Astrocyte (in vitro differentiated cells and primary cell): ENCODE results near the gene GPC5. TPM values are rescaled to one million over a fixed set of nuclear protein-coding genes. Genes with fewer than 3 reads are reported as not detected.

ENCODE experiments used
- DNase-seq: peaks from one replicate; pipeline ENCODE4 v3.0.0-alpha.2; 2010; ENCODE audit warnings: low read depth
- FAIRE-seq: peaks from 2 replicates; lab custom pipeline; 2011; peaks lifted over from hg19 to GRCh38; lab: Jason Lieb, UNC
- H2AFZ ChIP-seq: 2 replicates; pipeline ENCODE4 v1.6.0; 2012; ENCODE audit warnings: low read depth, low read length, inconsistent platforms
- H3K27ac ChIP-seq: 2 replicates; pipeline ENCODE4 v1.5.1; 2011; ENCODE audit warnings: low read depth, low read length, inconsistent platforms
- H3K27me3 ChIP-seq: 2 replicates; pipeline ENCODE4 v1.6.0; 2011; ENCODE audit warnings: low read length, inconsistent platforms; ENCODE audit not compliant: insufficient read depth
- H3K36me3 ChIP-seq: 2 replicates; pipeline ENCODE4 v1.5.1; 2011; ENCODE audit warnings: low read length, inconsistent platforms; ENCODE audit not compliant: insufficient read depth
- H3K4me1 ChIP-seq: 2 replicates; pipeline ENCODE4 v1.5.1; 2011; ENCODE audit warnings: low read length, inconsistent platforms; ENCODE audit not compliant: insufficient read depth
- H3K4me2 ChIP-seq: 2 replicates; pipeline ENCODE4 v1.6.0; 2012; ENCODE audit warnings: low read length, inconsistent platforms
- H3K4me3 ChIP-seq: 2 replicates; pipeline ENCODE4 v1.5.1; 2011; ENCODE audit warnings: low read depth, mild to moderate bottlenecking, low read length, inconsistent platforms; ENCODE audit not compliant: insufficient read depth
- H3K79me2 ChIP-seq: 2 replicates; pipeline ENCODE4 v1.6.0; 2012; ENCODE audit warnings: mild to moderate bottlenecking, low read length, inconsistent platforms; ENCODE audit not compliant: insufficient read depth
- H3K9ac ChIP-seq: 2 replicates; pipeline ENCODE4 v1.6.0; 2012; ENCODE audit warnings: mild to moderate bottlenecking, low read length, inconsistent platforms
- H3K9me3 ChIP-seq: 2 replicates; pipeline ENCODE4 v1.5.1; 2012; ENCODE audit warnings: low read depth, mild to moderate bottlenecking, low read length, inconsistent platforms; ENCODE audit not compliant: insufficient read depth
- H4K20me1 ChIP-seq: 2 replicates; pipeline ENCODE4 v1.6.0; 2012; ENCODE audit warnings: low read length, inconsistent platforms; ENCODE audit not compliant: insufficient read depth
- H3K27ac Mint-ChIP-seq: one replicate; pipeline ENCODE4 v1.8.0; 2021; ENCODE audit warnings: mild to moderate bottlenecking, mixed read lengths; ENCODE audit not compliant: unreplicated experiment
- H3K27me3 Mint-ChIP-seq: one replicate; pipeline ENCODE4 v1.8.0; 2021; ENCODE audit warnings: low read depth, mixed read lengths; ENCODE audit not compliant: unreplicated experiment
- H3K36me3 Mint-ChIP-seq: one replicate; pipeline ENCODE4 v1.8.0; 2021; ENCODE audit warnings: low read depth, mixed read lengths; ENCODE audit not compliant: unreplicated experiment
- H3K4me1 Mint-ChIP-seq: one replicate; pipeline ENCODE4 v1.8.0; 2021; ENCODE audit warnings: low read depth, mixed read lengths; ENCODE audit not compliant: unreplicated experiment
- H3K4me3 Mint-ChIP-seq: one replicate; pipeline ENCODE4 v1.8.0; 2021; ENCODE audit warnings: mild to moderate bottlenecking, moderate library complexity, mixed read lengths; ENCODE audit not compliant: unreplicated experiment
- H3K9me3 Mint-ChIP-seq: one replicate; pipeline ENCODE4 v1.8.0; 2021; ENCODE audit warnings: mild to moderate bottlenecking, mixed read lengths; ENCODE audit not compliant: unreplicated experiment
- EZH2 ChIP-seq: IDR thresholded peaks from 2 replicates; pipeline ENCODE4 v1.6.1; 2012; ENCODE audit warnings: mild to moderate bottlenecking, low read length, inconsistent platforms; ENCODE audit not compliant: insufficient read depth
- total RNA-seq: library from RNA; stranded (reverse); gene quantifications from 2 replicates; pipeline ENCODE4 v1.2.1, GENCODE V29; 2021
- TF ChIP-seq, protein P1 (sequence below): IDR thresholded peaks from 2 replicates; pipeline ENCODE4 v1.5.1; 2011; ENCODE audit warnings: low read depth, mild to moderate bottlenecking, inconsistent platforms, low read length, moderate library complexity; ENCODE audit not compliant: insufficient read depth

The GPC5 gene
- total RNA-seq, 1 donor from 2014 or later: 1.1 TPM

DNA sequence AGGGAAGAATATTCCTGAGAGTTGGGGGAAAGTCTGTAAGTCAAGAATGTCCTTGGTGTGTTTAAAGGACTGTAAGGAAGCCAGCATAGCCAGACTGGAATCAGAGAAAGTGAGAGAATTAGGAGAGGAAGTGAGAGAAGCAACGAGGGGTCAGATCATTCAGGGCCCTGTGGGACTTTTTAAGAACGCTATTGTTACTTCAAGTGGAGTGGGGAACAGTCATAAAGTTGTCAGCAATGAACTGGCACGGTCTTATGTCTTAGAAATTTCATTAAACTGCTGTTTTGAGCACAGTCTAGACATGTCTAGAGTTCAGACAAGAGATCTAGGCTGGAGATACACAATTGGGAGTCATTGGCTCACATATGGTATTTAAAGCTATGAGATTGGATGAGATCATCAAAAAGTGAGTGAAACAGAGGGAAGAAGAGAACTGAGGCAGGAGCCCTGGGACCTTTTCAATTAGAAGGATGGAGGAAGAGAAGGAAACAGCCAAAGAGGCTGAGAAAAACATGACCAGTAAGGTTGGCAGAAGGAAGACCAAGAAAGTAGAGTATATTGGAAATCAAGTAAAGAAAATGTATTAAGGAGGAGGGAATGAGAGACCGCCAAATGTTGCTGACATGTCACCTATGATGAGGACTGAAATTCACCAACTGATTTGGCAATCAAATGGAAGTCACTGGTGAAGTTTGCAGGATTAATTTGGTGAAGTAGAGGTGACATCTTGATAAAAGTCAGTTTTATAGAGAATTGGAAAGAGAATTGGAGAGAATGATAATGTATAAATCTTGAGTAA is 263.5 kb downstream of the GPC5 start:
- Histone ChIP-seq H3K4me3 (no peak overlapping the region), H2AFZ (no peak overlapping the region), H3K27me3 (no peaks in the 10 kb centered on the region), H3K4me2 (no peak overlapping the region), H4K20me1 (no peaks in the 10 kb centered on the region), H3K27ac (no peak overlapping the region), H3K4me1 (no peaks in the 10 kb centered on the region), H3K9me3 (no peaks in the 10 kb centered on the region), H3K79me2 (no peaks in the 10 kb centered on the region), H3K9ac (no peak overlapping the region), H3K36me3 (no peaks in the 10 kb centered on the region)
- TF ChIP-seq EZH2: no peak
- TF ChIP-seq, protein P1, sequence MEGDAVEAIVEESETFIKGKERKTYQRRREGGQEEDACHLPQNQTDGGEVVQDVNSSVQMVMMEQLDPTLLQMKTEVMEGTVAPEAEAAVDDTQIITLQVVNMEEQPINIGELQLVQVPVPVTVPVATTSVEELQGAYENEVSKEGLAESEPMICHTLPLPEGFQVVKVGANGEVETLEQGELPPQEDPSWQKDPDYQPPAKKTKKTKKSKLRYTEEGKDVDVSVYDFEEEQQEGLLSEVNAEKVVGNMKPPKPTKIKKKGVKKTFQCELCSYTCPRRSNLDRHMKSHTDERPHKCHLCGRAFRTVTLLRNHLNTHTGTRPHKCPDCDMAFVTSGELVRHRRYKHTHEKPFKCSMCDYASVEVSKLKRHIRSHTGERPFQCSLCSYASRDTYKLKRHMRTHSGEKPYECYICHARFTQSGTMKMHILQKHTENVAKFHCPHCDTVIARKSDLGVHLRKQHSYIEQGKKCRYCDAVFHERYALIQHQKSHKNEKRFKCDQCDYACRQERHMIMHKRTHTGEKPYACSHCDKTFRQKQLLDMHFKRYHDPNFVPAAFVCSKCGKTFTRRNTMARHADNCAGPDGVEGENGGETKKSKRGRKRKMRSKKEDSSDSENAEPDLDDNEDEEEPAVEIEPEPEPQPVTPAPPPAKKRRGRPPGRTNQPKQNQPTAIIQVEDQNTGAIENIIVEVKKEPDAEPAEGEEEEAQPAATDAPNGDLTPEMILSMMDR: no peak
- Mint-ChIP-seq H3K36me3 (no peaks in the 10 kb centered on the region), H3K9me3 (no peaks in the 10 kb centered on the region), H3K27me3 (no peaks in the 10 kb centered on the region), H3K4me1 (peaks cover 8% of the 10 kb centered on the region), H3K4me3 (no peak overlapping the region), H3K27ac (no peak overlapping the region)
- DNase-seq (no peak), FAIRE-seq (no peak)

DNA sequence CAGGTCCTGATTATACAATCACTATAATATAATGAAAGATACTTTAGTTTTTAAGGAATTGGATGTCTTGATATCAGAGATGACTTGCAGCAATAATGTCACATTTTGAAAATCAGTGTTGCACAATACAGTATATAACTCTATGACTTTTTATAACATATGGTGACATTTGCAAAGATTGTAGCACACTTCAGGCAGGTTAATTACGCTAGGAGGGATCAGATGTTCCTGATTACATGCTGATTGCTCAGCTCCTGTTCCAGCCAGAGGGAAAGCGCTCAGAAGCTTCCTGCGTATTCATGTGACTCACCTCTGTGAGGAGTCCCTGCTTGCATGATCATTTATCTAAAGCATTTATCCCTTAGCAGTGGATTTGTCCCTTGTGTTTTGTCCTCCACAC is 265.6 kb downstream of the GPC5 start:
- Mint-ChIP-seq H3K4me1 (peaks cover 8% of the 10 kb centered on the region), H3K27ac (no peak overlapping the region), H3K4me3 (no peak overlapping the region), H3K9me3 (no peaks in the 10 kb centered on the region), H3K36me3 (no peaks in the 10 kb centered on the region), H3K27me3 (no peaks in the 10 kb centered on the region)
- H3K79me2 ChIP-seq: no peaks in the 10 kb centered on the region
- DNase-seq (no peak), FAIRE-seq (no peak)
- no peak overlapping the region for H3K9ac ChIP-seq
- no peak overlapping the region for H3K4me2 ChIP-seq
- no peaks in the 10 kb centered on the region for H3K27me3 ChIP-seq
- no peaks in the 10 kb centered on the region for H4K20me1 ChIP-seq
- H3K27ac ChIP-seq: no peak overlapping the region
- no peaks in the 10 kb centered on the region for H3K4me1 ChIP-seq
- no peak overlapping the region for H3K4me3 ChIP-seq
- H3K9me3 ChIP-seq: no peaks in the 10 kb centered on the region
- no peak overlapping the region for H2AFZ ChIP-seq
- TF ChIP-seq, protein P1: no peak
- no peak for TF ChIP-seq EZH2
- H3K36me3 ChIP-seq: no peaks in the 10 kb centered on the region

DNA sequence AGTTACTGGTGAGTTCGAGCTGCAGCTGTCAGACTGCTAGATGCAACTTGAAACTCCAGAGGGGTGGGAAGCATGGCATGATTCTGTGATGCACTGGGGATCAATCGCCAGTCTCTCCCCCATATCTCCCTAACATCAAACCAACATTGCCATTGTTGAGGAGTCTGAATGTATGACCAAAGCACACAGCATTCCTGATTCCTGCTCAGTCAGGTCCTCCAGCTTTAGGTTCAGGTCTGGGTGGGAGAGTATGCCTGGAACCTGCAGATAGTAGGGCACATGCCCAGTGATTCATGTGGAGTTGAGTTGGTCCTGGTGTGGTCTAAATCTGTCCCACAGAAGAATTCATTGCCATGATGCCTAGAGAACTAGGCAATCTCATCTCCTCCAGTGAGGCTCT is 269.1 kb downstream of the GPC5 start:
- DNase-seq: no peak
- Histone ChIP-seq H4K20me1 (no peaks in the 10 kb centered on the region), H3K9me3 (no peaks in the 10 kb centered on the region), H2AFZ (no peak overlapping the region), H3K27ac (no peak overlapping the region), H3K4me1 (no peaks in the 10 kb centered on the region), H3K9ac (no peak overlapping the region), H3K27me3 (no peaks in the 10 kb centered on the region), H3K79me2 (no peaks in the 10 kb centered on the region), H3K36me3 (no peaks in the 10 kb centered on the region), H3K4me3 (no peak overlapping the region), H3K4me2 (no peak overlapping the region)
- Mint-ChIP-seq H3K4me1 (peaks cover 2% of the 10 kb centered on the region), H3K36me3 (no peaks in the 10 kb centered on the region), H3K27ac (no peak overlapping the region), H3K4me3 (no peak overlapping the region), H3K27me3 (no peaks in the 10 kb centered on the region), H3K9me3 (no peaks in the 10 kb centered on the region)
- no peak for TF ChIP-seq EZH2
- TF ChIP-seq, protein P1: no peak
- no peak for FAIRE-seq
